SK-N-SH treated with all-trans-retinoic acid at 6 μM for 48 hours (cell line): ENCODE measurements around the gene B2M.

Source experiments
- ARNTL ChIP-seq: fragments of 450-650 bp; formaldehyde crosslinking; IDR thresholded peaks from 2 replicates; pipeline ENCODE4 v1.5.0; 2020; ENCODE audit warnings: low read depth, mild to moderate bottlenecking, moderate library complexity, borderline replicate concordance
- CREB5 ChIP-seq: fragments of 250-450 bp; sonication (Bioruptor Pico); IDR thresholded peaks from 2 replicates; pipeline ENCODE4 v1.5.1; 2020; ENCODE audit warnings: low read depth, mild to moderate bottlenecking, moderate library complexity
- GLIS3 ChIP-seq: fragments of 250-450 bp; sonication (Bioruptor Pico); IDR thresholded peaks from 2 replicates; pipeline ENCODE4 v1.5.0; 2020; ENCODE audit warnings: mild to moderate bottlenecking, moderate library complexity
- PATZ1 ChIP-seq: fragments of 250-450 bp; sonication (Bioruptor Pico); IDR thresholded peaks from 2 replicates; pipeline ENCODE4 v1.8.0; 2020; ENCODE audit warnings: mild to moderate bottlenecking, moderate library complexity, borderline replicate concordance
- PPARA ChIP-seq: fragments of 250-450 bp; sonication (Bioruptor Pico); IDR thresholded peaks from 2 replicates; pipeline ENCODE4 v1.5.0; 2020; ENCODE audit warnings: mild to moderate bottlenecking, borderline replicate concordance
- TOX ChIP-seq: fragments of 250-450 bp; sonication (Bioruptor Pico); IDR thresholded peaks from 2 replicates; pipeline ENCODE4 v1.8.0; 2021; ENCODE audit warnings: mild to moderate bottlenecking, moderate library complexity, borderline replicate concordance

- no peak for TF ChIP-seq CREB5 (CRISPR knock-in tag)
- no peak for TF ChIP-seq ARNTL
- no peak for TF ChIP-seq PPARA (CRISPR knock-in tag)
- no peak for TF ChIP-seq PATZ1 (CRISPR knock-in tag)
- TF ChIP-seq TOX (CRISPR knock-in tag): no peak
- TF ChIP-seq GLIS3: no peak
Measured at GRCh38 chr15:44728576-44729407, 17.5 kb downstream of the B2M start.
